PFSK-1 (cell line): ENCODE measurements around the gene SLAMF9.

Source experiments
- POLR2AphosphoS5 ChIP-seq: IDR thresholded peaks from 2 replicates; pipeline ENCODE4 v1.6.1; 2012; ENCODE audit warnings: low read depth, mild to moderate bottlenecking, control low read depth, low read length, moderate library complexity
- SIN3A ChIP-seq: IDR thresholded peaks from 2 replicates; pipeline ENCODE4 v1.6.1; 2012; ENCODE audit warnings: mild to moderate bottlenecking, low read length, moderate library complexity, borderline replicate concordance; ENCODE audit not compliant: insufficient read depth
- TAF1 ChIP-seq: IDR thresholded peaks from 2 replicates; pipeline ENCODE4 v1.6.1; 2012; ENCODE audit warnings: low read length, control low read depth, borderline replicate concordance; ENCODE audit not compliant: insufficient read depth

DNA sequence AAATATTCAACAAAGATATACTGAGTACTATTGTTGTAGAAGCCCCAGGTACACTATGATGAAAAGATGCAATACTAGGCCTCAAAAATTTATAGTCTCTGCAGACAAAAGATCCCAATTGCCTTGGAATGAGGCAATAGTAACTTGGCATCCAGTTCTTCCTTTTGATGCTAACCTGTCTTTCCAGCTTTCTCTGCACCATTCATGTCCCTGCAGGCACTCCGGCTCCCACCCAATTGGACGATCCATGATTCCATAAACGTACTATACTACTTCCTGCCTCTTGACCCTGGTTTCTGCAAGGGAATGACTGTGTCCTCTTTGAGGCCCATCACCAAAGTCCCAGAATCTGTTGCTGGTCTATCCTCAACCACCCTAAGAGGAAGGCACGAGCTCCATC lies 20.7 kb downstream of the SLAMF9 start:
- no peak for TF ChIP-seq TAF1
- TF ChIP-seq SIN3A, result no peak
- no peak for TF ChIP-seq POLR2AphosphoS5
